Islet precursor cell (in vitro differentiated cells): ENCODE data around the gene GMDS.
A peak's percentile ranks its signal among the peaks of the same experiment; 100 is the strongest.

Experiments used
- DNase-seq: peaks from one replicate; pipeline ENCODE4 v3.0.0-alpha.2; 2018

GMDS gene

DNA sequence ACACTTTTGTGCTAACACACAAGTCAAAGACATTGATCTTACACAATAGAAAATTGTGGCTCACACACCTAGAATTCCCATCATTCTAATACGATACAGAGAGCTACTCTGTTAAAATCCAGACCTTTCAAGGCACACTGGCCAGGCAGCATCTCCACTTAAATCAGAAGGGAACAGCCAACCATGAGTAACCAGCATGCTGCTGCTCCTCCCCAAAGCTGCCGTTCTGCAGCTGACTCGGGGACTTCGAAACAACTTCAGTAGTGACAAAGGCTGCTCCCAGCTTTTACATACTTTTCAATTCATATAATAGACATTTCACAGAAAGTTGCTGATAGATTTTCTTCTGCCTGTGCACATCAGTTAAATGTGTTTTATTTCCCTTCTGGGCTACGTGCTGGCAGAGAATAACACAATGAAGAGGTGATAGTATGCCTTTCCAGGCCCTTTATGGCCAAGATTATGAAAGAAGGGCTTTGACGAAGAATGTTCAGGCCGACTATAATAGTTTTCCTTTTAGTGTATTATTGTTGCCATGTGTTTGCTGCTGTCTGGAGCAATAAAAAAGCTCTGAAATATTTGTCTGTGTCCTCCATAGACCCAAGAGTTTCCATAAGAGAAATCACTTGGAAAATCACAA, 159.0 kb downstream of the GMDS start:
- DNase-seq: no peak

DNA sequence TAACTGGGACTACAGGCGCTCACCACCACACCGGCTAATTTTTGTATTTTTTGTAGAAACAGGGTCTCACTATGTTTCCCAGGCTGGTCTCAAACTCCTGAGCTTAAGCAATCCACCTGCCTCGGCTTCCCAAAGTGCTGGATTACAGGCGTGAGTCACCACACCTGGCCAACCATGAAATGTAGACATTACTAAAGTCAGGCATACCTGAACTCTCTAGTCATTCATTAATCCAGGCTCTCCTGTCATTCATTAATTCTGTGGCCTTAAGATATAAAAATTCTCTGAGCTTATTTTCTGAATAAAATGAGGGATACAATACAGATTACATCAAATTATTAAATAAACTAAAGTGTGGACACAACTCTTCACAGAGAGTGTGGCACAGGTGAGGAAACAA, 159.7 kb downstream of the GMDS start:
- DNase-seq: no peak

GRCh38 chr6:2081155-2082138, 164.0 kb downstream of the GMDS start:
- DNase-seq: no peak

DNA sequence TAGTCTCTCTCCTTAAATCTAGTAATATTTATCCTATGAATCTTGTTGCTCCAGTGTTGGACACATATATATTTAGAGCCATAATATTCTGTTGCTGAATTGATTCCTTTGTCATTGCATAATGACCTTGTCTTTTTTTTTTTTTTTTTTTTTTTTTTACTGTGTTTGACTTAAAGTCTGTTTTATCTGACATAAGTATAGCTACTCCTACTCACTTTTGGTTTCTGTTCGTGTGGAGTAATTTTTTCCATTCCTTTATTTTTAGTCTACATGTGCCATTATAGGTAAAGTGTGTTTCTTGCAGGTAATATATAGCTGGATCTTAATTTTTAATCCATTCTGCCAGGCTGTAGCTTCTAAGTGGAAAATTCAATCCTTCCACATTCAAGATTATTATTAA, 166.5 kb downstream of the GMDS start:
- DNase-seq: no peak

DNA sequence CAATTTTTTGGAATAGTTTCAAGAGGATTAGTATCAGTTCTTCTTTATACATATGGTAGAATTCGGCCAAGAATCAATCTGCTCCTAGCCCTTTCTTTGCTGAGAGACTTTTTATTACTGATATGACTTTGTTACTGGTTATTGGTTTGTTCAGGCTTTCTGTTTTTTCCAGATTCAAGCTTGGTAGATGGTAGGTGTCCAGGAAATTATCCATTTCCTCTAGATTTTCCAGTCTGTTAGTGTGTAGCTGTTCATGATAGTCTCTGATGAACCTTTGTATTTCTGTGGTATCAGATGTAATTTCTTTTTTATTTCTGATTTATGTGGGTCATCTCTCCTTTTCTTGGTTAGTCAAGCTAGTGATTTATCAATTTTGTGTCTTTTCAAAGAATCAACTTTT, 167.6 kb downstream of the GMDS start:
- DNase-seq: no peak

GRCh38 chr6:2073476-2073875, 171.9 kb downstream of the GMDS start:
- no peak for DNase-seq

DNA sequence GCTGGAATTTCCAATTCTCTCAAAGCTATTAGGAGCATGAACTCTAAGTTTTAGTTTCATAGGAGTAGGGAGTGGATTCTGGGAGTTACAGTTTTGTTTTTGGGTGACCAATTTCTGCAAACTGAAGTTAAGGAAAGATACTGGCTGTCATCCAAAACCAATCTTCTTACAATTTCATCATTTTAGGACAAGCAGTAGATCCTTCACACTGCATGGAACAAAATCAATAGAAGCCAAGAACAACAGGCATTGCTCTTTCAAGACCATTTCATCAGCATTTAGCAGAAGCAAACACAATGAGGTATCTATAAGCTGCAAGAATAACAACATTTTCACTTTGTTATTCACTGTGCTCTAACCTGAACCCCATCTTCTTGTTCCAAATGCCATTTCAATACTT, 173.0 kb downstream of the GMDS start:
- no peak for DNase-seq

DNA sequence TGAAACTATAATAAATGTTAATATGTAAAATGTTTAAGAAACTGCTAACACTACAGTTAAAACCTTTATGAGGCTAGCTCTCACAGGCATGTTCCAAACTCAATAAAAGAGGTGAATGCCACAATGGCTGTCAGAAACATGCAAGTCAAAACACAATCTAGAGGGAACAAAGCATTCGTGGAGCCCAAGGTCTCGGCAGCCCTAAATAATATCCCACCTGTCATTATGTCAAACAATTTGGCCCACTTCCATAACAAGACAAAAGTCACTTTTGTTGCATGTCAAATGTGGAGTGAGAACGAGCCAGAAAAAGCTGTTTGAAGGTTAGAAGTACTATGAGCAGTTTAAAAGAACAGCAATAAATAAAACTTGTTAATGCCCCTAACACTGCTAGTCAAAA, 181.9 kb downstream of the GMDS start:
- DNase-seq: no peak

GRCh38 chr6:2061880-2062279, 183.5 kb downstream of the GMDS start:
- no peak for DNase-seq

GRCh38 chr6:2055911-2056310, 189.5 kb downstream of the GMDS start:
- DNase-seq: no peak

- no peak for DNase-seq
These were observed 190.3 kb downstream of the GMDS start for GRCh38 chr6:2055143-2055542.

DNA sequence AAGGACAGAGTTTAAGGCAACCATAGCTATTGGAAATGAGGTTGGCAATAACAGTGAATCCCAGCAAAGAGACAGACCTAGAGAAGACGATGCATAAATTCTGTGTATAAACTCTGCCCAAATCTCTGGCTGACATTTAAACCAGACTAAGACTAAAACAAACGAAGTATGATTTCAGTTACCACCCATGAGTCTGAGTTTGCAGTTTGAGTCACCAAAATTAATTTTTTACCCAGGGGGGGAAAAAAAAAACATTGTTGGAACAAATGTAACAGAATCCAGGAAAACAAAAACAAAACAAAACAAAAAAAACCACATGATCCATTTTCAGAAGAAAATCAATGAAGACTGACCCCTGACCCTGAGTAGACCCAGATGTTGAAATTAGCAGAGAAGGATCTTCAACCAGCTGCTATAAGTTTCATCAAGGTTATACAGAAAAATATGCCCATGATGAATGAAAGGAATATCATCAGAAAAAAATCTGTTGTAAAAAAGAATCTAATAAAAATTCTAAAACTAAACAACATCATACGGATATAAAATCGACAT, 190.8 kb downstream of the GMDS start:
- DNase-seq: no peak

DNA sequence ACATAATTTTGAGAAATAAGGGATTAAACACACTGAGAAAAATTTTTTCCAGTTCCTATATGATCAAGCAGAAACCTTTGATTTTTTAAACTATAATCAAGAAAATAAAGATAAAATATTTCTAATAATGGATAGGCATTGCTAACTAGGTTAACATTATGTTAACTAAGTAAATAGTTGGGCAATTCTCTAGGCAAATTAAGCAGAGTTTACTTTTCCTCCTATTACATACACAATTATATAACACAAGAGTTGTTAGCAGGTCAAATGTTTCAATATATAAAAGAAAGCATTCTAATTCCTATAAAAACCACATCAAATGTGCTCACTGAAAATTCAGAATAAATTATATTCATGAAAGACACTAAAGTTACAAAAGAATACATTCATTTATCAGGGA, 191.7 kb downstream of the GMDS start:
- no peak for DNase-seq

GRCh38 chr6:2047855-2048254, 197.6 kb downstream of the GMDS start:
- no peak for DNase-seq

- no peak for DNase-seq
These were observed 201.2 kb downstream of the GMDS start for GRCh38 chr6:2044192-2044591.

DNA sequence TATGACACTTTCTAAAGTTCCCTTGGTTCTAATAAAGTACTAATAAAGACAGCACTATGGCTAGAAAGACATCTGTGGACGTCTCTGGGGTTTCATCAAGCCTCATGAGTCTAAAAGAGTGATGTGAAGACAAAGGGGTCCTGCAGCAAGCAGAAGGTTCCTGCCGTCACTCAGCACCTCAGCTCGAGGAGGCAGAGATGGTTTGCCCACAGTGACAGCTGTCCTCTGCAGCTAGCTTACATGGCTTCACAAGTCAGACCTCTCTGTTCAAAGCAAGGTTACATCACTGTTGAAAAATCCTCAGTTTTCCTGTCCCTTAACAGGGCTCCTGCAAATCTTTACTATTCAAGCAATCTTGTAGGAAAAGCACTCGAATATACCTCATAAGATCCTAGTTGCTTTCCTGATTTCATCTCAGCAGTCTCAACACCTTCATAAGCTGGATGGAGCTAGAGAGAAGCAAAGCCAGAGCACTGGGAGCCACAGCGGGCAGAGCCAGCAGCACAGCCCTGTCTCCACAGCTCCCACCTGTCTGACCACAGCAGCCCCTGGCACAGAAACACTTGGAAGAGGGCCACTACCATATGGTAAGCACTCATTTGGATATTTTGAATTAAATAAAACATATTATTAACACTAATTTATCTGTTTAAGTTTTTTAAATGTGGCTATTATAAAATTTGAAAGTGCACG, 202.3 kb downstream of the GMDS start:
- DNase-seq: no peak

DNA sequence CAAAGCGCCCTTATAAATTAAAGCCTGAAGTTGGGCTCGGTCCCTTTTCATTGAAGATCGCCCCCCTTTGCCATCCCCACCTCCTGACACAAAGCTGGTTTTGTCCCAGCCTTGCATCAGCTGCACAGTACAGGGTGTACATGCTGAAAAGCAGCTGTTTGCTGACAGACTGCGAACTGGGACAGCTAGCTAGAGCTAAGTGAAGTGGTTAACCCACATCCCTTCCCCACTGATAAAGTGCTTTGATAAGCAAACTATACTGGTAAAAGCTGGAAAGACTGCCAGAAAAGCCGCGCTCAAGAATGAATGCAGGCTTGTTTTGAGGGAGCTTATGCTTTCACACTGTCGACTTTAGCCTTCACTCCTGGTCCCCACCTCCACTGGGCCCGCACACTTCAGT, 207.3 kb downstream of the GMDS start:
- DNase-seq: peak; percentile 95

DNA sequence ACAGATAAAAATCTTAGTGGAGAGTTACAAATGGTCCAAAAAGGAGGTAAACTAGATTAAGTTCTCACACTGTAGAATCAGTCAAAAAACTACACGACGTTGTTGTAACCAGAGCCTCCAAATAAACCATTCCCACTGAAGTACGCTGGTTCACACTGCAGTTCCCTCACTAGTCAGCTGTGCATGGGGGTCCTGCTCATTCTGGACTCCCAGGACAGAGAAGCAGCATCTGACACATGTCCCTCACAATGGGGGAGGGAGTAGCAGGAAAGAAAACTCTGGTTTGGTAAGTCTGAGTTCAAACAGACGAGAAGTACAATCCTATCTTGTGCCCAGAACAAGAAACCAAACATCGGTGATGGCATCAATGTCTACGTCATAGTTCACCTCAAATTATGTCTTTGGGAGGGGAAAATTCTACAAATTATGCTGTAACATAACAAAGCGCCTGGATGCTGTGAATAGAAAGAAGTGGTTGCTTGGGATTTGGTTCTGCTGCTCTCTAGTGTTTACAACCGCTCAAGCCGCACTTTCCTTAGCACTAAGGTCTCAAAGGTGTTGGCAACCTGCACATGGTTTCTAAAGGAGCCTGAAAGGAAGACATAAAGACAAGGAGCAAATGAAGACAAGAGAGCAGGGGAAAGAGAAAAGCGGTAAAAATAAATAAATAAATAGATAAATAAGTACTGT, 208.0 kb downstream of the GMDS start:
- peak; percentile 61 for DNase-seq

DNA sequence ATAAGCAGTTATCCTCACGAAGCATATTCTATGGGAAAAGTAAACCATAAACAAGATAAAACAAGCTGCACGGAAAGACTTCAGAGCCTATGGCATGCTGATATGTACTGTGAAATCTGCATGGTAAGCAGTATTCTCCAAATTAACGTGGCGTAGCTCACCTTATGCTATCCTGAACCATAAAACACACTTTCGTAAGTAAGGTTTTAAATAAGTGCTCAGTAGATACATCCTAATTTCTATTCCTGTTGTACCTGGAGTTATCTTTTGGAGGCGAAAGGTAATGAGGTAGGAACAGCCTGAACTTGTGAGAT, 208.7 kb downstream of the GMDS start:
- no peak for DNase-seq

DNA sequence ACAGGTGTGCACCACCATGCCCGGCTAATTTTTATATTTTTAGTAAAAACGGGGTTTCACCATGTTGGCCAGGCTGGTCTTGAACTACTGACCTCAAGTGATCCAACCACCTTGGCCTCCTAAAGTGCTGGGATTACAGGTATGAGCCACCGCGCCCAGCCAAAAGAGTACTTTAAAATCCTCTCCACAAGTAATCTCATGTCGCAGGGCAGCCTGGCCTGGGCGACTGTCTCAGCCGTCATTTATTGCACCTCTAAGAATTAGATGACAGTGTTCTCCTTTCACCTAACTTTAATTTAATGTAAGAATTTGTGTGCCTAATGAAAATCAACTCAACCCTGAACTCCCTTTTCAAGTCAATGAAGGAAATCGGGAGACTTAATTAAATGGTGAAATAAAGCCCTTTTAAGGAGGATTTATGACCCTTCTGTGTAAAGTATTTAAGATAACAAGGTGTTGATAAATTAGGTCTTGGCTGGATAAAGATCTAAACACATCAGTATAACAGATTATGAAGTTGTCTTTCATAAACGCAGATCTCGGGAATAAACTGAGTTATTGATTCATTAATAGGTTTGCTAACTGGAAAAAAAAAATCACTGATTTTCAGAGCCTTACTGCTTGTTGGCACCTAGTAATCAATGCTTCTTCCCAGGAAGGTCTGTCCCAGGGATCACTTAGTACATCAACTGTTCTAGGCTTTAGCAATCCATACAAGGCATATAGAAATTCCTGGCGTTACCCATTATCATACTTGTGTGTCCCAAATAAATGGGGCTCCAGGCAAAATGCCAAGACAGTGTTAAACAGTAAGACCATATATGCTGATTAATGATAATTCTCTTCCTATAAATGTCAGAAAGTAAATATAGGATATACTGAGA, 209.3 kb downstream of the GMDS start:
- no peak for DNase-seq

DNA sequence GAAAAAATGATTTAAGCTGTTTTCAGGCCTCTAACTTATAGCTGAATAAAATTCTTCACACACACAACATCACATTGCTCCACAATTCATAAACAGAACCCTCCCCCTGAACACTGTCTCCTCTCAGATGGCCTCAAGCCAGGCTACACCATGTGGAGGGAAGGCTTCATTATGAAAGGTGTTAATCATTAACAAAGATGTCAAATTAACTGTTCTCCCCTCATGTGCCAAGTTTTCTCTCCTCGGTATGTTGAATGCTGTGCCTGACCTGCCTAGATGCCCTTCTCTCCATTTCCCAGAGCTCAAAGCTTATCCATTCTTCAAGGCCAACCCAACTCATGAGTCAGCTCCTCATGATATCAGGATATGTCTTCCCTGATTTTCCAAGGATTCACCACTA, 210.4 kb downstream of the GMDS start:
- DNase-seq: no peak

DNA sequence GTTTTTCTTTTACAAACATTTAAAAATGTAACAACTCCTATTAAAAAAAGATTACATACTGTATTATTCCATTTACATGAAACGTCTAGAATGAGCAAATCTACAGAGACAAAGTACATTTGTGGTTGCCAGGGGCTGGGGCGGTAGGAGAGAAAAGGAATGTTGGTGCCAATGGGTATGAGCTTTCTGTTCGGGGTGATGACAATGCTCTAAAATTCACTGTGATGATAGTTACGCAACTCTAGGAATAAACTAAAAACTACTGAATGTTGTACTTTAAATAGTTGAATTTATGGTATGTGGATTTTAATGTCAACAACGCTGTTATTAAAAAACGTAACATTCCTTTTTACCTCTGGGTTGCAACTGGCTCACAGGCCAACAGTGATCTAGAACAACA, 211.1 kb downstream of the GMDS start:
- no peak for DNase-seq
